Purkinje cell (primary cell): ENCODE results near the gene ZKSCAN1. TPM values are rescaled to one million over a fixed set of nuclear protein-coding genes. Genes with fewer than 3 reads are reported as not detected.

Experiments
- polyA plus RNA-seq: library from polyadenylated mRNA; unstranded; fragments of >200 nt; fragmentation: Nextera tagmentation; gene quantifications from 2 replicates; pipeline ENCODE4 v1.2.1, GENCODE V29; 2014

Gene ZKSCAN1
- 8.3 and 11.2 TPM in 2 replicates for polyA plus RNA-seq

GRCh38 chr7:100015232-100016214, at the start of gene ZKSCAN1:
ZKSCAN1 (plus strand) TSS chr7:100015596; CDS start chr7:100023507, 7,911 bp downstream.

GRCh38 chr7:99975782-99976521, 39.4 kb upstream of the ZKSCAN1 start, which contains the start of gene AZGP1:
AZGP1 (minus strand) TSS chr7:99976031; CDS start chr7:99976020, 11 bp downstream.

DNA sequence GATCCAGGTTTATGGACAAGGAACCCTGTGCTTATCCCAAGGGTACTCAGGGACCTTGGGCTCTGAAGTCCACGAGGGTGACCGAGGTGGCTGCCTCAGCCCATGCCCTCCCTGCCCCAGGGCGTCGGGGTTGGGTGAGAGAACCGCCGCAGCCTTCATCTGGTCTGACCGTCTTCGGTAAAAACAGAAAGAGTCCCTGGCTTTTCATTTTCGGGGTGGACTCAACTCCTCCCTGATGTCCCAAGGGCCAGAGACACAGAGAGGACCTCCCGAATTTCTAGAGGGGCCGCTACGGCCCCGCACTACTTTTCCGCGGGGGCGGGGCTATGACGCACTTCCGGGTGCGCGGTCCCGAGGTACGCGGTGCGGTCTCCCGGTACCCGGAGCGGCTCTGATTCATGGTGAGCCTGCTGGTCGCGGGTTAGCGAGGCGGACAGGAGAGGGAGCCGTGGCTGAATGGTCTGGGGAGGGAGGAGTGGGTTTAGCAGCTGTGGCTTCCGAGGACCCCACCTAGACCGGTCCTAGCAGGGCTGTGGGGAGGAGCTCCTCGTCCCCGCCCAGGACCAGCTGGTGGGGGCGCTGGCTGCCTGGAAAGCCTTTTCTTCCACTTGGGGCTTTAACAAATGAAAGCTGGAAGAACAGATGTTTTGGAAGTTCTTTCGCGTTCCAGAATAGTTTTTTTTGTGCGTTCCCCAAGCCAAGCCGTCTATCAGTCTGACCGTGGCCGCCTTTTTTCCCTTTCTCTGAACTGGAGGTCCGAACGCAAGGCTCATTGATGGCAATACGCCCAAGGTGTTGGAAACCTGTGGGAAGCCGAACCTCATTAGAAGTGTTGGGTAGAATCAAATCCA, 34.3 kb downstream of the ZKSCAN1 start, which contains the start of gene ZSCAN21:
ZSCAN21 (plus strand) TSS at position 334 of the 851 bp plus-strand sequence. CDS start 7,233 bp downstream, outside the sequence.

DNA sequence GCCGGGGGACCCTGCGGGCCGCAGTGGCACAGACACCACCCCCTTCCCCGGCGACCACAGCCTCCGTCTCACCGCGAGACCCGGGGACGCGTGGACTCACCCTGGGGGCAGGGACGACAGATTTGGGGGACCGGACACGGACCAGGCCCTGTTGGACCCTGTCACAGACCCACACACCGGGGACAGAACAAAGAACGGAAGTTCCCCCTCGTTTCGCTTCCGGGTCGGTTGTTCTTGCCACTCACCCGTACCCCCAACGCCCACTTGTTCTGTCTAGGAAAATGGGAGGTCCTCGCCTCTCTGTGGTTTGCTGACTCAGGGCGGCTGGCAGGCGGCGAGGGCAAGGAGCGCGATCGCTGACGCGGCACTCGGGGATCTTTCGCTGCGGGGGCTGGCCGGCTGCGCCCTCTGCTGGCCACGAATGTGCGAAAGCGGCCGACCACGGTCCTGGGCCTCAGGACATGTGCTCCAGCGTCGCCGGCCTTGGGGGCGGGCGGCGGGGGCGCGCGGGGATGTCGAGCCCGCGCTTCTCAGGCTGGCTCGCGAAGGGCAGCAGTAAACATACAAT, 66.2 kb downstream of the ZKSCAN1 start, which contains the start of gene ZNF3:
ZNF3 (minus strand) TSS at position 189 of the 568 bp plus-strand sequence. CDS start 4,366 bp downstream, outside the sequence.

DNA sequence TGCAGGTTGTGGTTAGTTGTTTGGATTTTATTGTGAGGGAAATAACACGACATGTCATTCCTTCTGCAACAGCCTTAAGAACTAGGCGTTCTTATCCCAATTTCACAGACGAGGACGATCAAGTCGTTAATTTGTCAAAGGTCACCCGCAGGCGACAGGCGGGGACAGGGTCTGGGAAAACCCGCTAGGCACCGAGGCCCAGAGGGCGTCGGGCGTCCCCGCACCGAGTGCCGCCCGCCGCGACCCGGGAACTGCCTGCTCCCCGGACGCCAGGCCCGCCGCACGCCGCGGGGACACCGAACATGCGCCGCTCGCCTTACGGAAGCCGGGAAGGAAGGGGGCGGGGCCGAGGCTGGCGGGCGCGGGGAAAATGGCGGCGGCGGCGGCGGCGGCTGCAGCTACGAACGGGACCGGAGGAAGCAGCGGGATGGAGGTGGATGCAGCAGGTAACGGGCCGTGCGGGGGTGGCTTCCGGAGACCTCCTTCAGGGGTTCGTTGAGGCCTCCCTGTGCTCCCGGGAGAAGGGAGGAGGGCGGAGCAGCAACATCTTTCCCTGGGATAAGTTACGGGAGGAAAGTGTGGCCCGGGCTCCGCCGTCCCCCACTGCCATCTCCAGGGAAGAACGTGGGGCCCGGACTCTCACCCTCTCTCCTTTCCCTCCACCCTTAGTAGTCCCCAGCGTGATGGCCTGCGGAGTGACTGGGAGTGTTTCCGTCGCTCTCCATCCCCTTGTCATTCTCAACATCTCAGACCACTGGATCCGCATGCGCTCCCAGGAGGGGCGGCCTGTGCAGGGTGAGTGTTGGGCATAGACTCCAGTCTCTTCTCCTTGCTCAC, 73.4 kb downstream of the ZKSCAN1 start, which contains the start of gene COPS6:
COPS6 (plus strand) TSS at position 349 of the 837 bp plus-strand sequence; CDS start at position 371, 22 bp downstream.

Other genes starting within 250 kb of the ZKSCAN1 start
- gene CYP3A4, start 231.4 kb upstream of the ZKSCAN1 start, polyA plus RNA-seq: not detected in 2 replicates
- gene CYP3A43, start 187.6 kb upstream of the ZKSCAN1 start, polyA plus RNA-seq: not detected in 2 replicates
- not detected in 2 replicates for gene OR2AE1, start 138.6 kb upstream of the ZKSCAN1 start, polyA plus RNA-seq
- 3.7 and 6.7 TPM in 2 replicates for gene TRIM4, start 96.1 kb upstream of the ZKSCAN1 start, polyA plus RNA-seq
- gene GJC3, start 86.0 kb upstream of the ZKSCAN1 start, polyA plus RNA-seq: not detected in 2 replicates
- not detected in 2 replicates for gene AZGP1, start 39.6 kb upstream of the ZKSCAN1 start, polyA plus RNA-seq
- gene ZSCAN21, start 34.2 kb downstream of the ZKSCAN1 start, polyA plus RNA-seq: 1.5 and 3.8 TPM in 2 replicates
- gene ZNF3, start 66.1 kb downstream of the ZKSCAN1 start, polyA plus RNA-seq: 3.4 and 4.4 TPM in 2 replicates
- 160 and 204 TPM in 2 replicates for gene COPS6, start 73.4 kb downstream of the ZKSCAN1 start, polyA plus RNA-seq
- gene MCM7, start 85.8 kb downstream of the ZKSCAN1 start, polyA plus RNA-seq: 0.59 and 2.2 TPM in 2 replicates
- gene AP4M1, start 86.0 kb downstream of the ZKSCAN1 start, polyA plus RNA-seq: 1.2 and 1.5 TPM in 2 replicates
- 1.8 and 3.9 TPM in 2 replicates for gene TAF6, start 103.8 kb downstream of the ZKSCAN1 start, polyA plus RNA-seq
- gene CNPY4, start 104.0 kb downstream of the ZKSCAN1 start, polyA plus RNA-seq: 0.54 and 1.2 TPM in 2 replicates
- gene MBLAC1, start 111.4 kb downstream of the ZKSCAN1 start, polyA plus RNA-seq: 0.28 TPM in 1 of 2 replicates, not detected in the other
- 372 and 417 TPM in 2 replicates for gene LAMTOR4, start 133.3 kb downstream of the ZKSCAN1 start, polyA plus RNA-seq
- gene TRAPPC14, start 143.1 kb downstream of the ZKSCAN1 start, polyA plus RNA-seq: 0.97 and 4.0 TPM in 2 replicates
- gene GAL3ST4, start 153.0 kb downstream of the ZKSCAN1 start, polyA plus RNA-seq: 0.24 and 0.43 TPM in 2 replicates
- gene GPC2, start 161.8 kb downstream of the ZKSCAN1 start, polyA plus RNA-seq: not detected in 2 replicates
- 0.55 and 2.1 TPM in 2 replicates for gene STAG3, start 162.3 kb downstream of the ZKSCAN1 start, polyA plus RNA-seq
- not detected in 2 replicates for gene PVRIG, start 204.4 kb downstream of the ZKSCAN1 start, polyA plus RNA-seq